GM18907 (cell line): ENCODE results near the gene FAM174A.

Experiments used
- ATAC-seq: cut with Tn5 transposase; IDR thresholded peaks from one replicate; pipeline ENCODE4 v1.9.1; 2021; ENCODE audit warnings: mild to moderate bottlenecking, moderate library complexity; ENCODE audit not compliant: unreplicated experiment

The FAM174A gene

GRCh38 chr5:100535060-100536005, at the start of gene FAM174A:
TSS of gene FAM174A (plus strand) at chr5:100535374. CDS start at chr5:100535531, 157 bp downstream.
- peak; percentile 99 for ATAC-seq

- ATAC-seq, result no peak
Observed at GRCh38 chr5:100493996-100494395, 41.2 kb upstream of the FAM174A start.

DNA sequence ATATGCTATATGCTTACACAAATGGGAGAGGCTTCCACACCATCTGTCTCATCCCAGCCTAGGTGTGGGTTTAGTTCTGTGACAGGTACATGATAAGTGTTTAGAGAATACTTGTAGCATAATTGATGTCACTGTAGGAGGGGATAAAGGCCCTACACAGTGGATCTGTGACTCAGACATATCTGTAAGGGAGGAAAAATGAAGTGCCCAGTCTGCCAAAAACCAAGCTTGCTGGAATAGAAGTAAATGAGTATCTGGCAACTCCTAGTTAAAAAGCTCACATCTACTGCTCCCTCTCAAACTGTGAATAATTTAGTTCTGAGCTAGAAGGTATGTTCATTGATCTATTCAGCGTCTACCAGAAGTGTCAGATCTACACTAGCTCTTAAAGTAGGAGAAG, 38.9 kb upstream of the FAM174A start:
- no peak for ATAC-seq

- no peak for ATAC-seq
Observed at GRCh38 chr5:100502684-100503083, 32.5 kb upstream of the FAM174A start.

DNA sequence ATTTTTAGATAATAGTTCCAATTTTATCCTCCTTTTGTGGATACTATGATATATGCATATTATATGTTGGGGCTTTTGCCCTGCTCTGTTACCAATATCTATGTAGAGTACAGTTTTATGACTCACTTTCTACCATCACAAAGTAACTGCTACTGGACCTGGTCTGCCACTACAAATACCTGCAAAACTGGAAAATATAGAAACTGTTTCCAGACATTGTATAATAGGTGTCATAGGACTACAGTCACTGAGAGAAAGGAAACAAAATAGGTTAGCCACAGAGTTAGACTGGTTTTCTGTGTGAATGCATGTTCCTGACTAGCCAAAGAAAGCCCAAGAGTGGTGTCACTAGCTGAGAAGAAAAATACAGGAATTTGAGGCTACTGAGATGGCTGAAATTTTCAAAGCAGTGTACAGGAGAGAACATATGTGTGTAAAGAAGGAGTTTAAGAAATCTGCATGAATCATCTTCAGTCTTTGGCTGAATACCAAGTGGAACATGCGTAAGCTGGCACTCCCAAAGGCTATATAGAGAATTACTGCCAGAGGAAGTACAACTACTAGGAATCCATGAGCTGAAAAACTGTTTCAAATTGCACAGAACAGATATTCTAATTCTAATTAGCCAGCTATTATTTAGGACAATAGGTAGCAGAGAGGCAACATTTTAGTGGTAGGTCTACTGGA, 29.0 kb upstream of the FAM174A start:
- no peak for ATAC-seq

DNA sequence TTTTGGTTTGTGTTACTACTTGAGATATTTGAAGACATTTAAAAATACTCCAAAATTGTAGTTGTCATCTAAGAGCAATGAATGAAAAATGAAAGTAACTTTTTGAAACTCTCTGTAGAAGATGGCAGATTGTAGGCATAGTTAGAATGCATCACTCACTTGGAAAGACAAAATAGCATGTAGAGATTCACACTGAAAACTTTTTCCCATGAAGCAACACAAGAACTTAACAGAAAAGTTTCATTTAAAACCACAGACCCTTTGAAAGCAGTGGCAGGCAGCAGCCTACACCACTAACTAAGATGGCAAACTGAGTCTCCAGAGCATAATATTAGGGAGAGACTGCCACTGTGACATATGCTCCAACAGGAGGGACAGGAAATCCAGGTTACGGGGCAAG, 18.9 kb upstream of the FAM174A start:
- ATAC-seq, result peak; percentile 52

GRCh38 chr5:100517301-100517974, 17.7 kb upstream of the FAM174A start:
- no peak for ATAC-seq

GRCh38 chr5:100518377-100518776, 16.8 kb upstream of the FAM174A start:
- no peak for ATAC-seq

DNA sequence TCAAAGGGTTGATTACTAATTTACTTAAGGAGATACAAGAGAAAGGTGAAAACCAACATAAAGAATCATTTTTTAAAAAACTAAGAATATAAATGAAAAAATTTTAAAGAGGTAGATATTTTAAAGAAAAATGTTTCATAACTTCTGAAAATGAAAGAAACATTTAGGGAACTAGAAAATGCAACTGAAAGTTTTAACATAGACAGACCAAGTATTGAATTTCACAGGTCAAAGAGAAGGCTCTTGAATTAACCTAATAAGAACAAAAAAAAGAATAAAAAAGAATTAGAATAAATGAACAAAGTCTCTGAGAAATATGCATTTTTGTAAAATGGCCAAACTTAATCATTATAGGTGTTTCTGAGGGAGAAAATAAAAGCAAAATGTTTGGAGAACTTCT, 16.1 kb upstream of the FAM174A start:
- no peak for ATAC-seq

DNA sequence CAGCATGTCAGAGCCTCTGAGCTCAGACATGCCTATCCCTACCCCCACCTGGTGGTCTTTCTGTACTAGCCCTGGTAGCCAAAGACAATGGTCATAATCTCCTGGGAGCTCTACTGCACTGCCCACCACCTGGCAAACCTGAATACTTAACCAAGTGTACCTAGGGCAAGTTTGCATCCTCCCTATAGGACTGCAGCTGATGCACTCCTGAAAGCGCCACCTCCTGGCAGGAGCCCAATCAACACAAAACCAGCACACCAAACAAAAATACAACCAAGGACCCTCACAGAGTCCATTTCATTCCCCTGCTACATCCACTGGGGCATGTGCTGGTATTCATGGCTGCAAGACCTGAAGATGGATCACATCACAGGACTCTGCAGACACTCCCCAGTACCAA, 14.8 kb upstream of the FAM174A start:
- ATAC-seq, result no peak

- no peak for ATAC-seq
Observed at GRCh38 chr5:100537946-100538345, 2.8 kb downstream of the FAM174A start.

DNA sequence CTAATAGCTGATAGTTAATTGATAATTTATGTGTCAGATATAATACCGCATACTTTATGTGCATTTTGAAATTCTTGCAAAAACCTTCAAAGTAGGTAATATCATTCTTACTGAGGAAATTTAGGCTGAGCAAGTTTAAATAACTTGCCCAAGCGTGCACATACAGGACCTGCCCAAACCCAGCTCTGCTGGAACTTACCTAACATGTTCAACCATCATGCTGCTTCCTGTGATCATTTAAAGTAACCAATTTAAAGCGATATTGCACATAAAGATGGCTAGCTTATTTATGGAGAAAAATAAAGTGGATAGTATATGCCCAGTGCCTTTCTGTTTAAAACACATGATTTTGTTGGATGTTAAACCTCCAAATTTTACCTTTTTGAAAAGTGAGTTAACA, 4.3 kb downstream of the FAM174A start:
- ATAC-seq, result no peak

- no peak for ATAC-seq
Observed at GRCh38 chr5:100542086-100542485, 6.9 kb downstream of the FAM174A start.

- no peak for ATAC-seq
Observed at GRCh38 chr5:100546001-100546400, 10.8 kb downstream of the FAM174A start.

DNA sequence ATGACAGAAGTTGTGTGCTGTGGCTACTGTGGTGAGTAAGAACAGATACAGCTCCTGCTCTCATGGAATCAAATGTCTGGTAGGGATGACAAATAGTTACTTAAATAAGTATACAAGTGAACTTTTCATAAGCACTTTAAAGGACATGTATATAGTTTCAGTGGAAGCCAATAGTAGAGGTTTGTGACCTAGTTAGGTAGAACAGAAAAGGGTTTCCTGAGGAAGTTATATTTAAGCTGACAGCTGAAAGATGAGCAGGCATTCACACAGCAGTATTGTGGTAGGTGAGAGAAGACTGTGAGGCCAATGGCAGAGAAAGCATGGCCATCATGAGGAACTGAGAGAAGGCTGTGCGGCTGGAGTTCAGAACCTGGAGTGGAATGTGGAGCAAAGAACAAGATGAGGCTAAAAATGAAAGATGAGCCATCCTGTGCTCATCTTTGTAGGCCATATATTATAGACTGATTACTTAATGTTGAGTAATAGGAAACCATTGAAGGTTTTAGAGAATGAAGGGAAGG, 15.4 kb downstream of the FAM174A start:
- ATAC-seq, result peak; percentile 98

DNA sequence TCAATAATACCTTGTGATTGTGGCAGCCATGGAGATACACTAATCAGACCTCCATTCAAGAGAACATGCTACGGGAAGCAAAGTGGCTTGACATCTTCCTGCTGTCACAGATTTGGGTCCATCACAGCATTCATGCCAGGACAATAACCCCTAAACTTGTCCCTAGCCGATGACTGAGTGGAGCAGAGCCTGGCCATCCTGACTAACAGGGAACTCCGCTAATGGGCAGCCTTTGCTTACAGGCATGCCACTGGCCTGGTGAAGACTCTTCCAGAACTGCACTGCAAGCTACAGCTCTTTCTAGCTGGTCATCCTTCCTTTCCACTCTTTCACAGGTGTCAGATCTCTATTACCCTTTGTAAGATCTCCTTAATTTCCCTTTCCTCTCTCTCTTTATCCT, 16.0 kb downstream of the FAM174A start:
- peak; percentile 2 for ATAC-seq

DNA sequence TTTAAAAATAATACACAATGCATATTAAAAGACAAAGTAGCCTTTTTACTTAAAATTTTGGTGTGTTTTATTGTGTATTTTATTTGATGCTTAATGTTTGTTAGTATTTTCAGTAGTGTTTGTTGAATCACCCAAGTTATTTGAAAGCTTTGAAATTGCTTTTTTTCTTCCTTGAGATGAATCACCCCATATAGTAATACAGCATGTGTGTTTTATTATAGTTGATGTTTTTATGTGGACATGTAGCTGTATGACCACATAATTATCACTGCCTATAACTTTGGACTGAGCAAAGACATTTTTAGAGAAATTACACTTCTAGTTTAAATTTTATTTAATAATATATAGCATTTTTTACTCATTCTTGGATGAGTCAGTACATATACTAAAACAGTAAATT, 18.0 kb downstream of the FAM174A start:
- no peak for ATAC-seq

DNA sequence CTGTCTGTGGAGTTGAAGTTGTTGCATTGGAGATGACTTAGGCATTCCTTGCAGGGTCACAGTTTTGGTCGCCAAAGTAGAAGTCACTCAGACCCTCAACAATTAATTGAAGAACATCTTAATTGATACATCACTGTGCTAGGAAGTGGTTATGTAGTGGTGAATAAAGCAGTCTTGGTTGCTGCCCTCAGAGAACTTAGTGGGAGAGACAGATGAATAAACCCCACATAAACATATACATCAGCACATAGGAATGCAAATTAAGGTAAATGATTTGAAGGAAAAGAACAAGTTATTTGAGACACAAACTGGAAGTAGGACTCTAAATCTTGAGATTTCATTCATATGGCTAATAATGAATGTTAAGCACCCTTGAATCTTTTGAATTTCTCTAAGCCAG, 25.7 kb downstream of the FAM174A start:
- no peak for ATAC-seq

- ATAC-seq, result no peak
Observed at GRCh38 chr5:100562821-100563220, 27.6 kb downstream of the FAM174A start.

DNA sequence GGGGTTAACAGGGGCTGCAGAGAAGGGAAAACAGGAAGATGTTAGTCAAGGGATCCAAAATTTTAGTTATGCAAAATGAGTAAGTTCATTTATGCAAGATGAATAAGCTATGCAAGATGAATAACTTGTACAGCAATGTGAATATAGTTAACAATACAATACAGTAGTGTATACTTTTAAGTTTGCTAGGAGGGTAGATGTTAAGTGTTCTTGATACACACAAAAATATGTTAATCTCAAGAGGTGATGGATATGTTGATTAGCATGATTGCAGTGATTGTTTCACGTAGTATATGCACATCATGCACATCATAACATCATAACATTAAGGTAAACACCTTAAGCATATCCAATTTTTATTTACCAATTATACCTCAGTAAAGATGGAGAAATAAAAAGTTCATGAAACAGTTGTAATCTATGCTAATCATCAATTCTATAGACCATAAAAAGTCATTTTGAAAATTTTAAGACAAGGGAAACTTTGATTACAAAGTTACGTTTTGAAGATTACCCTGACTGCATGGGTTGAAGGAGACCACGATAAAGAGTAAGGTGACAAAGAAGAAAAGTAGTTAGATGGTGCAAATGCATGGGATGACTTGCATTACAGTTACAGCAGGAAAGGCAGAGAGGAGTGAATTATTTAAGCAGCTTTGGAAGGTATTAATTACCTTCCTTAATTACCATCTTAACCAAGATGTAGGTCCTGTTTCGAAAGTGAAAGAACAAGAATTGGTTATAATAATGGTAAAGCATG, 31.4 kb downstream of the FAM174A start:
- ATAC-seq, result no peak

- no peak for ATAC-seq
Observed at GRCh38 chr5:100574716-100575115, 39.5 kb downstream of the FAM174A start.
